Epithelial cell of proximal tubule (primary cell): Measurements from ENCODE around the gene TIE1. TPM values are rescaled to one million over a fixed set of nuclear protein-coding genes. Genes with fewer than 3 reads are reported as not detected.

ENCODE experiments used
- DNase-seq: peaks from one replicate; pipeline ENCODE4 v3.0.0-alpha.2; 2011; ENCODE audit warnings: low read depth
- H3K4me3 ChIP-seq: 2 replicates; pipeline ENCODE4 v1.5.1; 2011; ENCODE audit warnings: low read depth, mild to moderate bottlenecking, low read length
- total RNA-seq: library from RNA; depleted of rRNA; stranded (reverse); fragments of >200 nt; gene quantifications from 2 replicates; pipeline ENCODE4 v1.2.3, GENCODE V29; 2015
- TF ChIP-seq, protein P1 (sequence below): conservative IDR thresholded peaks from 2 replicates; pipeline ENCODE4 v1.5.1; 2012; ENCODE audit warnings: low read depth, mild to moderate bottlenecking, low read length

TIE1 gene
- total RNA-seq, 1 donor from 2014 or later: 1.2 TPM

DNA sequence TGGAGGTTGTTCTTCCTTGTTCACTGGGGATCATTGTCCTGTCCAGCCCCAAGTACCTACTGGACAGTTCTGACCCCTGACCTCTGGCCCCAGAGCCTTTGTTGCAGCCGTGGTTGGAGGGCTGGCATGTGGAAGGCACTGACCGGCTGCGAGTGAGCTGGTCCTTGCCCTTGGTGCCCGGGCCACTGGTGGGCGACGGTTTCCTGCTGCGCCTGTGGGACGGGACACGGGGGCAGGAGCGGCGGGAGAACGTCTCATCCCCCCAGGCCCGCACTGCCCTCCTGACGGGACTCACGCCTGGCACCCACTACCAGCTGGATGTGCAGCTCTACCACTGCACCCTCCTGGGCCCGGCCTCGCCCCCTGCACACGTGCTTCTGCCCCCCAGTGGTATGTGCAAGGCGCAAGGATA, 11.4 kb downstream of the TIE1 start:
- DNase-seq: no peak
- TF ChIP-seq, protein P1, sequence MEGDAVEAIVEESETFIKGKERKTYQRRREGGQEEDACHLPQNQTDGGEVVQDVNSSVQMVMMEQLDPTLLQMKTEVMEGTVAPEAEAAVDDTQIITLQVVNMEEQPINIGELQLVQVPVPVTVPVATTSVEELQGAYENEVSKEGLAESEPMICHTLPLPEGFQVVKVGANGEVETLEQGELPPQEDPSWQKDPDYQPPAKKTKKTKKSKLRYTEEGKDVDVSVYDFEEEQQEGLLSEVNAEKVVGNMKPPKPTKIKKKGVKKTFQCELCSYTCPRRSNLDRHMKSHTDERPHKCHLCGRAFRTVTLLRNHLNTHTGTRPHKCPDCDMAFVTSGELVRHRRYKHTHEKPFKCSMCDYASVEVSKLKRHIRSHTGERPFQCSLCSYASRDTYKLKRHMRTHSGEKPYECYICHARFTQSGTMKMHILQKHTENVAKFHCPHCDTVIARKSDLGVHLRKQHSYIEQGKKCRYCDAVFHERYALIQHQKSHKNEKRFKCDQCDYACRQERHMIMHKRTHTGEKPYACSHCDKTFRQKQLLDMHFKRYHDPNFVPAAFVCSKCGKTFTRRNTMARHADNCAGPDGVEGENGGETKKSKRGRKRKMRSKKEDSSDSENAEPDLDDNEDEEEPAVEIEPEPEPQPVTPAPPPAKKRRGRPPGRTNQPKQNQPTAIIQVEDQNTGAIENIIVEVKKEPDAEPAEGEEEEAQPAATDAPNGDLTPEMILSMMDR: no peak
- no peak overlapping the region for H3K4me3 ChIP-seq

DNA sequence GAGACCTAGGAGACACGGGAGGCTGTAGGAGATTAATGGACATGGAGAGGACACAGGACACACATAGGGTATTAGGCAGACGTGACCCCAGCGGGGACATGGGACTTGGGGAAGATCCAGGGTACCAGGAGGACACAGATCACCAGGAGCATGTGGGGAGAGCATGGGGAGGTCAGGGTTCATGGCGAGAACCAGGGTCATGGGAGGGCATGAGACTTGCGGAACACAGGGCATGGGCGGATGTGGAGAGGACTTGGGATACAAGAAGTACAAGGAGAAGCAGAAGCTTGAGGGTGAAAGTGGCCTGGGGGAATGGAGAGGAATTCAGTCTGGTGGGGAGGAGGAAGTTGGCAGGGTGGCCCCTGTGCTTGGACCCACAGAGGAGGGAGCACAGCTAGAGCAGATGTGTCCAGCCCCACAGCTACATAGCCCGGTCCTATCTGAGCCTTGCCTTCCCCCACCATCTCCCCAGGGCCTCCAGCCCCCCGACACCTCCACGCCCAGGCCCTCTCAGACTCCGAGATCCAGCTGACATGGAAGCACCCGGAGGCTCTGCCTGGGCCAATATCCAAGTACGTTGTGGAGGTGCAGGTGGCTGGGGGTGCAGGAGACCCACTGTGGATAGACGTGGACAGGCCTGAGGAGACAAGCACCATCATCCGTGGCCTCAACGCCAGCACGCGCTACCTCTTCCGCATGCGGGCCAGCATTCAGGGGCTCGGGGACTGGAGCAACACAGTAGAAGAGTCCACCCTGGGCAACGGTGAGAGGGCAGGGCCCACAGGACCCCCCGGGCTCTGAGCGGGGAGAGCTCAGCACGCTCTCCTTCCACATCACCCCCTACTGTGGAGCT, 12.1 kb downstream of the TIE1 start:
- TF ChIP-seq, protein P1: no peak
- no peak for DNase-seq
- H3K4me3 ChIP-seq: no peak overlapping the region

DNA sequence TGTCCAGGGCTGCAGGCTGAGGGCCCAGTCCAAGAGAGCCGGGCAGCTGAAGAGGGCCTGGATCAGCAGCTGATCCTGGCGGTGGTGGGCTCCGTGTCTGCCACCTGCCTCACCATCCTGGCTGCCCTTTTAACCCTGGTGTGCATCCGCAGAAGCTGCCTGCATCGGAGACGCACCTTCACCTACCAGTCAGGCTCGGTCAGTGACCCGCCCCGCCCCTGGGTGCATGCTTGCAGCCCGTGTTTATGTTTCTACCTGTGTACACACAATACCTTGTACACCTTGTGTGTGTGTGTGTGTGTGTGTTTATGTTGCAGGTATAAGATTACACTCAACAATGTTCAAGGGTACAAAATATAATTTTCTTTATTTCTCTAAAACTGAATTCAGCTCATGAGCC, 13.0 kb downstream of the TIE1 start:
- DNase-seq: no peak
- no peak overlapping the region for H3K4me3 ChIP-seq
- TF ChIP-seq, protein P1: no peak

DNA sequence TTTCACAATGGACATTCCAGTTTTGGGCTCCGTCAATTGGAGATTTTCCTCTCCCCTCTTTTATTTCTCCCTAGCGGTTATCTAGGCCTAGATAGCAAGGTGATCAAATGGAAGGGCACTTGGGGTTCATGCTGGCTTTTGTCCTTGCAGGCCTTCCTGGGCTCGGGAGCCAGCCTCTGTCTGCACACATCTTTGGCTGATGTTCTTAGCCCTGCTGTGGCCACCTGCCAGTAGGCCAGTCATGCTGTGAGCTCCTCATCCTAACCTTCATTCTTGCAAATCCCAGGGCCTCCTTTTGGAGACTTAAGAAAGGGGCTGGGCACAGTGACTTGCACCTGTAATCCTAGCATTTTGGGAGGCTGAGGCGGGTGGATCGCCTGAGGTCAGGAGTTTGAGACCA, 13.5 kb downstream of the TIE1 start:
- TF ChIP-seq, protein P1: no peak
- DNase-seq: no peak

DNA sequence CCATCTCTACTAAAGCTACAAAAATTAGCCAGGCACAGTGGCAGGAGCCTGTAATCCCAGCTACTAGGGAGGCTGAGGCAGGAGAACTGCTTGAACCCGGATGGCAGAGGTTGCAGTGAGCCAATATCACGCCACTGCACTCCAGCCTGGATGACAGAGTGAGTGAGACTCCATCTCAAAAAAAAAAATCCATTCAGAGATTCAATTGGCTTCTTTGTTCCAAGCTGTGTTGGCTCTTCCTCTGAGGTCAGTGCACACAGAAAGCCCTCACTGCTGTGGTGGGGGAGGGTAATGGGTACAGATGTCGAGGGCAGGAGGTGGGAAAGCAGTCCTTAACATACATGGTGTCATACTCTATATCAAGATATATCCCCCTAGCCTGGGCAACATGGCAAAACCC, 14.7 kb downstream of the TIE1 start:
- no peak for DNase-seq
- TF ChIP-seq, protein P1: no peak
- no peak overlapping the region for H3K4me3 ChIP-seq

More for the DNA sequence above, 13.5 kb downstream of the TIE1 start:
- no peak overlapping the region for H3K4me3 ChIP-seq

DNA sequence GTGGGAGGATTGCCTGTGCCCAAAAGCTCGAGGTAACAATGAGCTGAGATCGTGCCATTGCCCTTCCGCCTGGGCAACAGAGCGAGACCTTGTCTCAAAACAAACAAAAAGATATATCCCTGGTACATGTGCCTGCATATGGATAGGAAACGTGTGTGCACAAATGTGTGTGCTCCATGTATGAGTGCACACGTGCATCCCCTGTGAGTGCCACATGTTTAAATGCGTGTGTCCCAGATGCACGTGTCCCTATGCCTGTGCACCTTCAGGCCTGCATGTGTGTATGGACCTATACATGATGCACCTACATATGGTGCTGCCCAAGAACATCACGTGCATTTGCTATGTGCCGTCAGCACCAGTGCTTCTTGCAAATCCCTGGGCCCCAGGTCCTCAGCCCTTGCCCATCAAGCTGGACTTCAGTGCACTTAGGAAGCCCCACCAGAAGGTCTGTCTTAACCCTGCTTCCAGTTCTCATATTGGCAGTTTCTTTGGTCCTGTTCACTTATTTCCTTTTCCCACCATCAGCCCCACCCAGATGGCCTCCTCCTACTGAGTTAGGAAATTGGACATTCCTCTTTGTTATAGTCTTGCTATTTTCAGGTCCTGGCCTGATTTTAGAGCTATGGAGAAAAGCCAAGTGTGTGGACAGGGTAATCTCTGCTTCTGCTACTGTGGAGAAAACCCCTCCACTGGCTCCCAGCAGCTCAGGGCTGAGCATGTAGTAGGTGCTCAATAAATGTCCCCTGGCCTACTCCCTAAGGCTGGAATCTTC, 15.4 kb downstream of the TIE1 start:
- H3K4me3 ChIP-seq: no peak overlapping the region
- no peak for DNase-seq
- TF ChIP-seq, protein P1: no peak
